HEK293 (cell line): ENCODE measurements around the gene E2F4.

Source experiments
- ATF2 ChIP-seq: fragments of 450-650 bp; formaldehyde crosslinking; IDR thresholded peaks from 2 replicates; pipeline ENCODE4 v1.5.1; 2016; ENCODE audit warnings: missing biosample characterization, missing genetic modification characterization, low read depth
- CTCF ChIP-seq: fragments of 450-650 bp; formaldehyde crosslinking; IDR thresholded peaks from 2 replicates; pipeline ENCODE4 v1.5.1; 2016; ENCODE audit warnings: missing biosample characterization, missing genetic modification characterization
- GLI4 ChIP-seq: fragments of 450-650 bp; formaldehyde crosslinking; IDR thresholded peaks from 2 replicates; pipeline ENCODE4 v1.5.1; 2016; ENCODE audit warnings: missing biosample characterization, missing genetic modification characterization
- ZNF148 ChIP-seq: fragments of 450-650 bp; formaldehyde crosslinking; IDR thresholded peaks from 2 replicates; pipeline ENCODE4 v1.5.0; 2017; ENCODE audit warnings: missing biosample characterization, missing genetic modification characterization, borderline replicate concordance
- ZNF398 ChIP-seq: fragments of 450-650 bp; formaldehyde crosslinking; IDR thresholded peaks from 2 replicates; pipeline ENCODE4 v1.5.1; 2017; ENCODE audit warnings: missing biosample characterization, missing genetic modification characterization

- TF ChIP-seq ZNF148 (no peak), GLI4 (no peak), CTCF (tag by site-specific recombination) (no peak), ATF2 (no peak), ZNF398 (tag by site-specific recombination) (no peak)
These were observed 23.8 kb downstream of the E2F4 start for GRCh38 chr16:67215706-67216105.
